Parathyroid adenoma (tissue), 2 donors: Measurements from ENCODE around the gene NKD1.

Experiments
- H2AFZ ChIP-seq: fragments of 300-600 bp; sonication (generic); one replicate; pipeline ENCODE4 v1.7.0; 2017; ENCODE audit warnings: antibody characterized with exemption, mild to moderate bottlenecking
- H3K27ac ChIP-seq: fragments of 300-600 bp; sonication (generic); one replicate; pipeline ENCODE4 v1.7.0; 2017
- H3K27me3 ChIP-seq: fragments of 300-600 bp; sonication (generic); one replicate; pipeline ENCODE4 v1.7.0; 2017; ENCODE audit warnings: low read length; ENCODE audit not compliant: control insufficient read depth, insufficient read depth
- H3K36me3 ChIP-seq: fragments of 300-600 bp; sonication (generic); one replicate; pipeline ENCODE4 v1.7.0; 2017; ENCODE audit warnings: low read length; ENCODE audit not compliant: control insufficient read depth, insufficient read depth
- H3K4me1 ChIP-seq: fragments of 300-600 bp; sonication (generic); one replicate; pipeline ENCODE4 v1.7.0; 2017; ENCODE audit warnings: control low read depth
- H3K4me2 ChIP-seq: fragments of 300-600 bp; sonication (generic); one replicate; pipeline ENCODE4 v1.7.0; 2017; ENCODE audit warnings: low read length
- H3K4me3 ChIP-seq: fragments of 300-600 bp; sonication (generic); one replicate; pipeline ENCODE4 v1.7.0; 2017; ENCODE audit warnings: low read depth, low read length
- H3K79me2 ChIP-seq: fragments of 300-600 bp; sonication (generic); one replicate; pipeline ENCODE4 v1.7.0; 2017; ENCODE audit warnings: control low read depth
- H3K9ac ChIP-seq: fragments of 300-600 bp; sonication (generic); one replicate; pipeline ENCODE4 v1.7.0; 2017; ENCODE audit warnings: mild to moderate bottlenecking
- H3K9me3 ChIP-seq: fragments of 300-600 bp; sonication (generic); one replicate; pipeline ENCODE4 v1.7.0; 2017; ENCODE audit warnings: low read length; ENCODE audit not compliant: control insufficient read depth
- TF ChIP-seq, protein P1 (sequence below): fragments of 300-600 bp; sonication (generic); IDR thresholded peaks from one replicate; pipeline ENCODE4 v1.7.0; 2017; ENCODE audit warnings: antibody characterized with exemption, mild to moderate bottlenecking
- donor health status: primary hyperparathyroidism.

NKD1 gene

DNA sequence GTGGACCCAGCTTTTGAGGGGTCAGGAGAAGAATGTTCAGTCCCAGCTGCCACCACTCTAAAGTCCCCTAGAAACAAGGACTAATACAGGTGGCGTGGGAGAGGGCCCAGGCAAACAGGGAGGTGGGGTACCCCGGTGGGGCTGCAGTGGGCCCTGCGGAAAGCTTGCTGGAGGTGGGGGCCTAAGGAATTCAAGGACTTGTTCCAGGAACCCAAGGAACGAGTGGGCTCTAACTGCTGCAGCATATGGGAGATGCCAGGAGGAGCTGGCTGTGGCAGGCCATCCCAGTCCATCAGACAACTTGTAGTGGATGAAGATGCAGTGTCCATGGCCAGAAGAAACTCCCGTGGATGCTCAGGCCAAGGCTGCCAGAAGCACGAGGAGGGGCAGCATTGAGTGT, 122.3 kb downstream of the NKD1 start:
- H3K9ac ChIP-seq: no peak overlapping the region

DNA sequence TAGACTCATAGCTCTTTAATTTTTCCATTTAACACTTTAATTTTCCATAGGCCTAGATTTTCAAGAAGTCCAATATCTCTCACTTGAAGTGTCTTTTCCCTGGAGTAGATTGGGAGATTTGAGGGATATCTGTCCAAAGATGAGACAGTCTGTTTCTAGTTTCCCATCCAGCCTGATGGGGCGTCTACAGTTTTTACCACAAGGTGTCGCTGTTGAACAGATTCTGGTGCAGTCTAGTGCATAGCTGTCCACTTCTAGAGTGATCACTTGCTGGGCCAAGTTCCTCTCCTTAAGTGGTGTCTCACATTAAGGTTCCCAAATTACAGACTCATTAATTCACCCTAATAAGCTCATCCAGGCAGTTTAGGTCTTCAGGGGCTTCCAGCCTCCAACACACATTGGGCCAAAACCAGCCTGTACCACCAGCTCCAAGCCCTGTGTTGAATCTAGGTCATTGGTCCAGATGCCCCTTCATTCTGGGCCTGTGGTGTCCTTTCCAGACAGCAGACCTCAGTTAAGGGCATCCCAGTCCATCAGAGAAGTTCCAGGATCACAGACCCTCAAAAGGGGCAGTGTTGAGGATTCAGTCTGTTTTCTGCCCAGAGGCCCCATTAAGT, 123.6 kb downstream of the NKD1 start:
- H3K4me3 ChIP-seq: no peak overlapping the region
- no peak overlapping the region for H3K4me2 ChIP-seq
- H3K79me2 ChIP-seq: no peaks in the 10 kb centered on the region
- no peaks in the 10 kb centered on the region for H3K9me3 ChIP-seq
- no peak overlapping the region for H3K9ac ChIP-seq
- no peak overlapping the region for H3K27ac ChIP-seq
- no peaks in the 10 kb centered on the region for H3K4me1 ChIP-seq
- no peak overlapping the region for H2AFZ ChIP-seq
- TF ChIP-seq, protein P1, sequence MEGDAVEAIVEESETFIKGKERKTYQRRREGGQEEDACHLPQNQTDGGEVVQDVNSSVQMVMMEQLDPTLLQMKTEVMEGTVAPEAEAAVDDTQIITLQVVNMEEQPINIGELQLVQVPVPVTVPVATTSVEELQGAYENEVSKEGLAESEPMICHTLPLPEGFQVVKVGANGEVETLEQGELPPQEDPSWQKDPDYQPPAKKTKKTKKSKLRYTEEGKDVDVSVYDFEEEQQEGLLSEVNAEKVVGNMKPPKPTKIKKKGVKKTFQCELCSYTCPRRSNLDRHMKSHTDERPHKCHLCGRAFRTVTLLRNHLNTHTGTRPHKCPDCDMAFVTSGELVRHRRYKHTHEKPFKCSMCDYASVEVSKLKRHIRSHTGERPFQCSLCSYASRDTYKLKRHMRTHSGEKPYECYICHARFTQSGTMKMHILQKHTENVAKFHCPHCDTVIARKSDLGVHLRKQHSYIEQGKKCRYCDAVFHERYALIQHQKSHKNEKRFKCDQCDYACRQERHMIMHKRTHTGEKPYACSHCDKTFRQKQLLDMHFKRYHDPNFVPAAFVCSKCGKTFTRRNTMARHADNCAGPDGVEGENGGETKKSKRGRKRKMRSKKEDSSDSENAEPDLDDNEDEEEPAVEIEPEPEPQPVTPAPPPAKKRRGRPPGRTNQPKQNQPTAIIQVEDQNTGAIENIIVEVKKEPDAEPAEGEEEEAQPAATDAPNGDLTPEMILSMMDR: peak; percentile 11
- no peaks in the 10 kb centered on the region for H3K36me3 ChIP-seq
- no peaks in the 10 kb centered on the region for H3K27me3 ChIP-seq

More for the DNA sequence above, 122.3 kb downstream of the NKD1 start:
- Histone ChIP-seq H3K27me3 (no peaks in the 10 kb centered on the region), H3K27ac (no peak overlapping the region), H3K4me3 (no peak overlapping the region), H2AFZ (no peak overlapping the region), H3K4me2 (no peak overlapping the region), H3K9me3 (no peaks in the 10 kb centered on the region), H3K79me2 (no peaks in the 10 kb centered on the region), H3K36me3 (no peaks in the 10 kb centered on the region), H3K4me1 (no peaks in the 10 kb centered on the region)
- TF ChIP-seq, protein P1: no peak

DNA sequence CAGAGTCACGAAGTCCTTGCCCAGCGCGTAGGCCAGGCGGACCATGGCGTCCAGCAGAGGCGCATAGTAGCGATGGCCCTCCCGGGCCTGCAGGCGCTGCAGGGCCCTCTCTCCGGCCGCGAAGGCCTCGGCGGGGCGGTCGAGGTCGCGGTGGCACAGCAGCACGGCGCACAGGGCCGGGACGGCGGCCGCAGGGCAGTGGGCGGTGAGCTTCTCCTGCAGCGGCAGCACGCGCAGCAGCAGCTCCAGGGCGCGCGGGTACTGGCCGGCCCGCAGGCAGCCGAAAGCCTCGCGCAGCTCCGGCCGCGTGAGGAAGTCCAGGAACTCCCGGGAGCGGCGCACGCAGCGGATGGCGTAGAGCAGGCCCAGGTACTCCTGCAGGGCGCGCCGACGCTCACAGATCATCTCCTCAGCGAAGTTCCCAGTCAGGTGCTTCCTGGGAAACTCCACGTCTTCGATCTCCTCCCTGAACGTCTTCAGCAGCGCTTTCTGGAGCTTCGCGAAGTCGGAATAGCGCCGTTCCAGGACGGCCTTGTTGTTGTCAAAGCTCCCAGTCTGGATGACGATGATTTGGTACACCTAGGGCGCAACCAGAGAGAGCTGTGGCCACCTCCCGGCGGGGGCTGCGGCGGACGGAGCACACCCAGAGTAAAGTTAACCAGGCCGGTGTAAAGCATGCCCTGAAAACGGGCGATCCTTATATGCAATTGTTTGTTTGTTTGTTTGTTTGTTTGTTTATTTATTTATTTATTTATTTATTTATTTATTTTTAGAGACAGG, 125.5 kb downstream of the NKD1 start:
- Histone ChIP-seq H3K79me2 (no peaks in the 10 kb centered on the region), H3K9ac (no peak overlapping the region), H3K27me3 (no peaks in the 10 kb centered on the region), H3K27ac (no peak overlapping the region), H3K4me3 (no peak overlapping the region), H3K36me3 (no peaks in the 10 kb centered on the region), H3K4me2 (no peak overlapping the region), H3K9me3 (no peaks in the 10 kb centered on the region), H2AFZ (no peak overlapping the region), H3K4me1 (no peaks in the 10 kb centered on the region)
- TF ChIP-seq, protein P1: no peak

DNA sequence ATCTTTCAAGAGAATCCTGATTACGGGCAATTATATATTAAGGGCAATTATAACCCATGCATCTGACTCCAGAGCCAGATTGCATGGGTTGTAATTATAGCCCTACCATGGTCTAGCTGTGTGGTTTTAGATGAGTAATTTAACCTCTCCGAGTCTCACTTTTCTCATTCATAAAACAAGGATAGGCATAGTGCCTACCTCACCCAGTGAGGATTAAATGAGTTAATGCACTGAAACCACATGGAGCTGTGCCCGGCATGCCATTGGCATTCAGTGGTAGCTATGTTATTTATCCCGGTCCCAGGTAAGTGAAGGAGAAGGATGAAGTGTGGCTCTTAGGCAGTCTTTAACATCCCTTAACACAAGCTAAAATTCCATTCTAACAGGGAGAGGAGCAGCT, 126.6 kb downstream of the NKD1 start:
- H3K27me3 ChIP-seq: no peaks in the 10 kb centered on the region
- H3K9me3 ChIP-seq: no peaks in the 10 kb centered on the region
- no peak overlapping the region for H3K9ac ChIP-seq
- H3K4me2 ChIP-seq: no peak overlapping the region
- H3K36me3 ChIP-seq: no peaks in the 10 kb centered on the region
- TF ChIP-seq, protein P1: no peak
- no peak overlapping the region for H2AFZ ChIP-seq
- no peaks in the 10 kb centered on the region for H3K79me2 ChIP-seq
- H3K27ac ChIP-seq: no peak overlapping the region
- no peaks in the 10 kb centered on the region for H3K4me1 ChIP-seq
- H3K4me3 ChIP-seq: no peak overlapping the region
